DMS53 treated with DMSO at 0.1 percent for 48 hours (cell line): ENCODE measurements around the gene GPATCH3.
A peak's percentile ranks its signal among the peaks of the same experiment; 100 is the strongest.
"Not testable (repeated sequence)": the region's sequence is repeated elsewhere in the genome, so short reads cannot be mapped to it uniquely, and the experiment has no call there.

Experiments
- DNase-seq: peaks from one replicate; lab custom pipeline; 2025; ENCODE audit not compliant: unreplicated experiment; lab: John Stamatoyannopoulos, UW

The GPATCH3 gene

GRCh38 chr1:26874896-26875295 is 25.4 kb downstream of the GPATCH3 start:
- no peak for DNase-seq

- not testable (repeated sequence) for DNase-seq
Observed at GRCh38 chr1:26873097-26873496, 27.2 kb downstream of the GPATCH3 start.

DNA sequence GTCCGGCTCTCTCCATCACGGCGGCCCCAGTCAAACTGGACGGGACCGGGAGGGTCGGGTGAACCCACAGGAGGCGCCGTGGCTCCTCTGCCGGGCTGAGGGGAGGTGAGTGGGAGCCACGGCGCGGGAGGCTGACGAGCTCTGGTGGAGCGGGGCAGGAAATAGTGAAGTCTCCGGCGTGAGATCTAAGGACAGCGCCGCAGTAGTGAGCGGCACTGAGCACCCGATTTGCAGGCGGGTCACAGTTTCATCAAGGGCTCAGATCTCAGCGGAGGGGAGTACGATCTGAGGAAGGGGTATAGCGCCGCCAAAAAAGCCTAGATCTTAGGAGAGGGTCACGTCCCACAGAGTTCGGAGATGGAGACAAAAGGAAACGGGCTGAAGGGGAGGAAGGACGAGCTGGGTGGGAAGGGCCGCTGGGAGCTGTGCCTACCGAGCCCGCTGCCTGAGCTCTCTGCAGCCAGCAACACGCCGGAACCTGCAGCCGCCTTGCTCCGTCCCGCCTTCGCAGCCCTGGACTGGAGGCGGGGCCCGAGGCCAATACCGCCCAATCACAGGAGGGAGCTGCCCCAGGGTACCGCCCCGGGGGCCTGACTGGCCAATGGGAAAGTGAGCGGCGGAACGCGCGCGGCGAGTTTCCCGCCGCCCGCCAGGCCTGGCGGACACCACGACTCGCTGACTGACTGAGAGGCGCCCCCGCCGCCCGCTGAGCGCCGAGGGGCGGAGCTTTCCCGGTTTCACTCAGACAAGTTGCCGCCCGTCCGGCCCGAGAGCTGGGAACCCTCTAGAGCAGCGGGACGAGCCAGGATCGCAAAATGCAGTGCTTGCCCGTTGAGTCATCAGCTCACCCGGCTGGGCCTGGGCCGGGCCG is 35.4 kb downstream of the GPATCH3 start:
- peak; percentile 97 for DNase-seq

DNA sequence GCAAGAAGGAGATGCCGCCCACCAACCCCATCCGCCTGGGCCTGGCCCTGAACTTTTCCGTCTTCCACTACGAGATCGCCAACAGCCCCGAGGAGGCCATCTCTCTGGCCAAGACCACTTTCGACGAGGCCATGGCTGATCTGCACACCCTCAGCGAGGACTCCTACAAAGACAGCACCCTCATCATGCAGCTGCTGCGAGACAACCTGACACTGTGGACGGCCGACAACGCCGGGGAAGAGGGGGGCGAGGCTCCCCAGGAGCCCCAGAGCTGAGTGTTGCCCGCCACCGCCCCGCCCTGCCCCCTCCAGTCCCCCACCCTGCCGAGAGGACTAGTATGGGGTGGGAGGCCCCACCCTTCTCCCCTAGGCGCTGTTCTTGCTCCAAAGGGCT is 36.6 kb downstream of the GPATCH3 start:
- no peak for DNase-seq

GRCh38 chr1:26862781-26863684 is 37.2 kb downstream of the GPATCH3 start, which contains the start of gene SFN:
SFN (plus strand) TSS chr1:26863149; CDS start chr1:26863213, 64 bp downstream.
- DNase-seq = peak; percentile 92

- no peak for DNase-seq
Observed at GRCh38 chr1:26861889-26862378, 38.3 kb downstream of the GPATCH3 start.

GRCh38 chr1:26861286-26861701 is 39.0 kb downstream of the GPATCH3 start:
- no peak for DNase-seq

GRCh38 chr1:26858891-26859640 is 41.2 kb downstream of the GPATCH3 start:
- DNase-seq = no peak

DNA sequence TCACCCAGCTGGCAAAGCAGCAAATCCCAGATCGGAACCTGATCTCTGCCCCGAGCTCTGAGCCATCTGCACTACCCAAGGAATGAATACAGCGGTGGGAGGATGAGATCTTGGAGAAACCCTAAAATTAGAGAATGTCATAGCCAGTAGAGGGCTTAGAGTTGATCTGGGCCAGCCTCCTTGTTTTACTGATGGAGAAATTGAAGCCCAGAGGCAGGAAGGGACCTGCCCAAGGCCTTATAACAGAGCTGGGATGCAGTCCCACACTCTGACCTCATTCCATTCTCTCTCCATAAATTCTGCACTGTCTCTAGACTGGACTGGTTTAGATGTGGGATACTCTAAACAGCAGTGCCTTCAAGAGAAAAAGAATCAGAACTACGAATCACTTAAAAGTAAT is 42.1 kb downstream of the GPATCH3 start:
- DNase-seq = no peak

DNA sequence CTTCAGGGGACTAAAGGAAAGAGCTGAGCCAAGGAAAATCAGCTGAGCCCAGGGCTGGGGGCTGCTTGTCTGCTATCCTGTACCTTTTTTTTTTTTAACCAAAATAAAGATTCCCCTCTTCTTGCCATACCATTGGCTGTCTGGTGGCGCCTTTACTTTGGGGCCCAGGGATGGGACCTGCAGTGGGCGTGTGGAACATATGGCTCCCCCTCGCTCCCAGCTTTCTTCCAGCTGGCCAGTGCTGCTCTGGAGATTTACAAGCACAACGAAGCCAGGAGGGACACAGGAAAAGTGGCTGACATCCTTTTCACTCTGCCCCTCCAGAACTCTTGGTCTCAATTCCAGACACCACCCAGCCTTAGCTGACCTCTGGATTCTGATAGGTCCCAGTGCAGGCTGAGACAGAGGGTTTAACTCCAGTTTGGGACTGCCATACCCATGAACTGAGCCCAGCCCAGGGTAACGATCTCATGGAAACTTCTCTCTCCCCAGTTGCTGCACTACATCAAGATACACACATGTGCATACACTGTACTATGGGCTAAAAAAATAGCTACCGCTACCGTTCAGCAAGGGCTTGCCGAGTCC is 42.7 kb downstream of the GPATCH3 start:
- DNase-seq = no peak

- no peak for DNase-seq
Observed at GRCh38 chr1:26856604-26857469, 43.4 kb downstream of the GPATCH3 start.

- no peak for DNase-seq
Observed at GRCh38 chr1:26856181-26856580, 44.1 kb downstream of the GPATCH3 start.

- no peak for DNase-seq
Observed at GRCh38 chr1:26855636-26856035, 44.6 kb downstream of the GPATCH3 start.

GRCh38 chr1:26854906-26855305 is 45.4 kb downstream of the GPATCH3 start:
- no peak for DNase-seq

DNA sequence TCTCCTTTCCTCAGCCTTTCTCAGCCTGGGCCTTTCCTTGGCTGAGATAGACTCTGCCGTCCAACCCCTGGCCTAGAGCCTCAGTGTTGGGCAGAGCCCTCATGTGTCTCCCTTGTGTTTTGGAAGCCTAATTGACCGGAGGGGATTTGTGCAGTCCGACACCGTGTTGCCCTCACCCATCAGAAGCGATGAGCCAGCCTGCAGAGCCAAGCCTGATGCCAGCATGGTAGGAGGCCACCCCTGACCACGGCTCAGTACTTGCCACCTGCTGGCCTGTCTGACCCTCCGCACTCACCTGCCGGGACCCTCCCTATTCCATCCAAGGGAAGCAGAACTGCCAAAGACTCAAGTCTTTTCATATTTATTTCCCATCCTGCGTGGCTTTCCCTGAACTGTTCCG is 46.7 kb downstream of the GPATCH3 start:
- DNase-seq = no peak

DNA sequence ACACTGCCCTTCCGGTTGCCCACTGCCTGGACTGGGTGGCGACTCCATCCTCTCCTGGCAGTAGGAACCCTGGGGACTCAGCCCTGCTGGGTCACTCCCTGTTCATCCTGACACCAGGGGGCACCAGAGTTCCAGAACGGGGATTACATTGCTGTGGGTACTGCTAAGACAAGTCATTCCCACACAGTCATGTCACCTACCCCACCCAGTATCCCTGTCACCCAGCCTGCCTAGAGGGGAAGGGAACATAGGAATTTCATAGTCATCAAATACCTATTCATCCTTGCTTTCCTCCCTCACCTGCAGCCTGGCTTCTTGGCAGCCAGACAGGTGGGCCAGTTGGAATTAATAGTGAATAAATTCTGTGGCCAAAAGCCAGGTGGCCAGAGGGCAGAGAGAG is 47.1 kb downstream of the GPATCH3 start:
- DNase-seq = peak; percentile 78

DNA sequence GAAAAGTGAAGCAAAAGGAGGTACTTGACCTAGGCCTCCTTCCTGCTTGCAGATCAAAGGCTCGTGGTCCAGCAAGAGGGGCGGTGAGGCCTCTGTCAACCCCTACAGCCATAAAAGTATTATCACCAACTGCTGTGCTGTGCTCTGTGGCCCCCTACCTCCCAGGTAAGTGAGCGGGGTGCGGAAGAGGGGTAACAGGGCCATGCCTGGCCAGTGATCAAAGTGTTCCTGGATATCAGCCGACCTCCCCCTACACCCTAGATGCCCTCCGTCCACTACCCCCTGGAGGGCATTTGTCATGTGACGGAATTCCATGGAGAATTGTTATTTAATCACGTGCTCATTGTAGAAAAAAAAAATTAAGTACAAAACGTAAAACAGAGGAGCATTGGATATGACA is 47.6 kb downstream of the GPATCH3 start:
- DNase-seq = no peak

DNA sequence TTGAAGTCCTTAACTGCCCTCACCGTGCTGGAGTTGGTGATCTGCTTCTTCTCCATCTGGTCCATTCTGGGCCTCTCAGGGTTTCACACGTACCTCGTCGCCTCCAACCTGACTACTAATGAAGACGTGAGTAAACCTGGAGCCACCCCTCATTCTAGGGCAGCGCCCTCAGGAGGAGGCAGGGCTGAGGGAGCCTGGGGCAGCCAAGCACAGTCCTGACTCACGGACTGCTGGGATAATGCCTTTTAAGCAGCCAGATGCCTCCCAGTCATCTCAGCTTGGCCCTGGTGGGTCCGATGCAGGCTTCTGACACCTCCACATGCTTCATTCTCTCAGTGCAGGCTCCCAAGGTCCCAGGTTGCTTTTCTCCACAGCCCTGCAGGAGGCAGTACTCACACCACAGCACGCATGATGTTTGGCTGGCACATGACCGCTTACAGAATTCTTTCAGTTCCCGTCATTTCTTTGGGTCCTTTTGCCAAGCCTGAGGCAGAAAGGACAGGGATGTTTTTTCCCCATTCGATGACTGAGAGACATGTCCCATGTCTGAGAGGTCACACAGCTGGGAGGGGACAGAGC is 49.1 kb downstream of the GPATCH3 start:
- no peak for DNase-seq
